Measurements from ENCODE around the gene SDK1. TPM values are rescaled to one million over a fixed set of nuclear protein-coding genes. Genes with fewer than 3 reads are reported as not detected.

Gene SDK1
- total RNA-seq, 1 donor from 2014 or later = 225 TPM

- H3K4me1 Mint-ChIP-seq (ENCODE audit: low read depth, unreplicated experiment) = peaks cover 33% of the 10 kb centered on the region
- peak overlapping the region; percentile 13 for H3K27ac Mint-ChIP-seq (ENCODE audit: unreplicated experiment)
- peaks cover 4% of the 10 kb centered on the region for H3K9me3 Mint-ChIP-seq (ENCODE audit: unreplicated experiment)
- TF ChIP-seq CTCF (IDR thresholded peaks at IDR 0.05; ENCODE audit: partially characterized antibody, unreplicated experiment) = no peak
- no peaks in the 10 kb centered on the region for H3K36me3 Mint-ChIP-seq (ENCODE audit: unreplicated experiment)
- peaks cover 11% of the 10 kb centered on the region for H3K27me3 Mint-ChIP-seq (ENCODE audit: unreplicated experiment)
- DNase-seq = no peak
- H3K4me3 Mint-ChIP-seq (ENCODE audit: unreplicated experiment) = peak overlapping the region; percentile 8
Measured at GRCh38 chr7:3430588-3430987, 129.5 kb downstream of the SDK1 start.

GRCh38 chr7:3431306-3431705 lies 130.3 kb downstream of the SDK1 start:
- H3K27me3 Mint-ChIP-seq (ENCODE audit: unreplicated experiment) = peaks cover 12% of the 10 kb centered on the region
- peaks cover 33% of the 10 kb centered on the region for H3K4me1 Mint-ChIP-seq (ENCODE audit: low read depth, unreplicated experiment)
- H3K4me3 Mint-ChIP-seq (ENCODE audit: unreplicated experiment) = no peak overlapping the region
- TF ChIP-seq CTCF (IDR thresholded peaks at IDR 0.05; ENCODE audit: partially characterized antibody, unreplicated experiment) = no peak
- H3K27ac Mint-ChIP-seq (ENCODE audit: unreplicated experiment) = no peak overlapping the region
- DNase-seq = no peak
- no peaks in the 10 kb centered on the region for H3K36me3 Mint-ChIP-seq (ENCODE audit: unreplicated experiment)
- H3K9me3 Mint-ChIP-seq (ENCODE audit: unreplicated experiment) = peaks cover 4% of the 10 kb centered on the region

GRCh38 chr7:3432911-3433310 lies 131.9 kb downstream of the SDK1 start:
- no peak overlapping the region for H3K27ac Mint-ChIP-seq (ENCODE audit: unreplicated experiment)
- peaks cover 32% of the 10 kb centered on the region for H3K4me1 Mint-ChIP-seq (ENCODE audit: low read depth, unreplicated experiment)
- peaks cover 12% of the 10 kb centered on the region for H3K27me3 Mint-ChIP-seq (ENCODE audit: unreplicated experiment)
- no peaks in the 10 kb centered on the region for H3K36me3 Mint-ChIP-seq (ENCODE audit: unreplicated experiment)
- peaks cover 4% of the 10 kb centered on the region for H3K9me3 Mint-ChIP-seq (ENCODE audit: unreplicated experiment)
- no peak for TF ChIP-seq CTCF (IDR thresholded peaks at IDR 0.05; ENCODE audit: partially characterized antibody, unreplicated experiment)
- no peak for DNase-seq
- H3K4me3 Mint-ChIP-seq (ENCODE audit: unreplicated experiment) = no peak overlapping the region

- no peak for TF ChIP-seq CTCF (IDR thresholded peaks at IDR 0.05; ENCODE audit: partially characterized antibody, unreplicated experiment)
- H3K36me3 Mint-ChIP-seq (ENCODE audit: unreplicated experiment) = no peaks in the 10 kb centered on the region
- peaks cover 4% of the 10 kb centered on the region for H3K9me3 Mint-ChIP-seq (ENCODE audit: unreplicated experiment)
- no peak overlapping the region for H3K27ac Mint-ChIP-seq (ENCODE audit: unreplicated experiment)
- no peak overlapping the region for H3K4me3 Mint-ChIP-seq (ENCODE audit: unreplicated experiment)
- no peak for DNase-seq
- H3K4me1 Mint-ChIP-seq (ENCODE audit: low read depth, unreplicated experiment) = peaks cover 37% of the 10 kb centered on the region
- H3K27me3 Mint-ChIP-seq (ENCODE audit: unreplicated experiment) = peaks cover 12% of the 10 kb centered on the region
Measured at GRCh38 chr7:3434611-3435010, 133.6 kb downstream of the SDK1 start.

GRCh38 chr7:3436112-3436511 lies 135.1 kb downstream of the SDK1 start:
- no peak for TF ChIP-seq CTCF (IDR thresholded peaks at IDR 0.05; ENCODE audit: partially characterized antibody, unreplicated experiment)
- peaks cover 3% of the 10 kb centered on the region for H3K9me3 Mint-ChIP-seq (ENCODE audit: unreplicated experiment)
- no peak overlapping the region for H3K27ac Mint-ChIP-seq (ENCODE audit: unreplicated experiment)
- H3K27me3 Mint-ChIP-seq (ENCODE audit: unreplicated experiment) = peaks cover 8% of the 10 kb centered on the region
- H3K4me3 Mint-ChIP-seq (ENCODE audit: unreplicated experiment) = no peak overlapping the region
- DNase-seq = no peak
- no peaks in the 10 kb centered on the region for H3K36me3 Mint-ChIP-seq (ENCODE audit: unreplicated experiment)
- peaks cover 25% of the 10 kb centered on the region for H3K4me1 Mint-ChIP-seq (ENCODE audit: low read depth, unreplicated experiment)
